Neural progenitor cell (in vitro differentiated cells): ENCODE results near the gene COMMD1. TPM values are rescaled to one million over a fixed set of nuclear protein-coding genes. Genes with fewer than 3 reads are reported as not detected.

Source experiments
- DNase-seq: peaks from one replicate; pipeline ENCODE4 v3.0.0-alpha.2; 2016; ENCODE audit warnings: low spot score
- H2AFZ ChIP-seq: fragments of 200-600 bp; sonication (generic); replicated peaks from 2 replicates; pipeline ENCODE4 v1.6.1; 2016; ENCODE audit warnings: antibody characterized with exemption
- H3F3A ChIP-seq: fragments of 200-600 bp; sonication (generic); 2 replicates; pipeline ENCODE4 v1.6.1; 2016; ENCODE audit warnings: antibody characterized with exemption, low read depth
- H3K27ac ChIP-seq: fragments of 200-600 bp; sonication (generic); 2 replicates; pipeline ENCODE4 v1.5.1; 2016; ENCODE audit warnings: mild to moderate bottlenecking
- H3K27me3 ChIP-seq: fragments of 200-600 bp; sonication (generic); 2 replicates; pipeline ENCODE4 v1.6.1; 2016; ENCODE audit warnings: mild to moderate bottlenecking, moderate library complexity
- H3K36me3 ChIP-seq: fragments of 200-600 bp; sonication (generic); 2 replicates; pipeline ENCODE4 v1.5.1; 2016
- H3K4me1 ChIP-seq: fragments of 200-600 bp; sonication (generic); 2 replicates; pipeline ENCODE4 v1.6.1; 2016; ENCODE audit warnings: mixed run types
- H3K4me2 ChIP-seq: fragments of 200-600 bp; sonication (generic); 2 replicates; pipeline ENCODE4 v1.6.1; 2016
- H3K4me3 ChIP-seq: fragments of 200-600 bp; sonication (generic); 2 replicates; pipeline ENCODE4 v1.5.1; 2016
- H3K79me2 ChIP-seq: fragments of 200-600 bp; sonication (generic); 2 replicates; pipeline ENCODE4 v1.6.1; 2016; ENCODE audit warnings: low read depth
- H3K9ac ChIP-seq: fragments of 200-600 bp; sonication (generic); 2 replicates; pipeline ENCODE4 v1.6.1; 2016
- H3K9me3 ChIP-seq: fragments of 200-600 bp; sonication (generic); 2 replicates; pipeline ENCODE4 v1.5.1; 2016; ENCODE audit warnings: low read depth
- H4K20me1 ChIP-seq: fragments of 200-600 bp; sonication (generic); 2 replicates; pipeline ENCODE4 v1.6.1; 2016; ENCODE audit warnings: low read depth
- H3K27ac Mint-ChIP-seq: 3 replicates; pipeline ENCODE4 v1.8.0; 2021; ENCODE audit warnings: mixed read lengths
- H3K27me3 Mint-ChIP-seq: 2 replicates; pipeline ENCODE4 v1.8.0; 2022; ENCODE audit warnings: low read depth, mild to moderate bottlenecking, inconsistent platforms, moderate library complexity, mixed read lengths; ENCODE audit not compliant: insufficient read depth
- H3K36me3 Mint-ChIP-seq: 3 replicates; pipeline ENCODE4 v1.8.0; 2021; ENCODE audit warnings: mixed read lengths
- H3K4me1 Mint-ChIP-seq: 3 replicates; pipeline ENCODE4 v1.8.0; 2021; ENCODE audit warnings: mixed read lengths
- H3K4me3 Mint-ChIP-seq: 3 replicates; pipeline ENCODE4 v1.8.0; 2021; ENCODE audit warnings: mild to moderate bottlenecking, moderate library complexity, mixed read lengths
- H3K9me3 Mint-ChIP-seq: 3 replicates; pipeline ENCODE4 v1.8.0; 2020; ENCODE audit warnings: mixed read lengths
- CTCF ChIP-seq: fragments of 200-600 bp; sonication (generic); IDR thresholded peaks from 2 replicates; pipeline ENCODE4 v1.5.1; 2017; ENCODE audit warnings: antibody characterized with exemption, mild to moderate bottlenecking
- EZH2 ChIP-seq: fragments of 200-600 bp; sonication (generic); IDR thresholded peaks from 2 replicates; pipeline ENCODE4 v1.6.1; 2017; ENCODE audit warnings: antibody characterized with exemption, mild to moderate bottlenecking, moderate library complexity
- EZH2phosphoT487 ChIP-seq: fragments of 200-600 bp; sonication (generic); IDR thresholded peaks from 2 replicates; pipeline ENCODE4 v1.6.1; 2017; ENCODE audit warnings: antibody characterized with exemption
- total RNA-seq: library from RNA; depleted of rRNA; stranded (reverse); fragments of >200 nt; gene quantifications from 2 replicates; pipeline ENCODE4 v1.2.3, GENCODE V29; 2015; ENCODE audit warnings: low replicate concordance

The COMMD1 gene
- total RNA-seq, 1 donor from 2014 or later, result 26.7 TPM

GRCh38 chr2:61882850-61883249 lies 22.6 kb upstream of the COMMD1 start:
- H3K4me2 ChIP-seq, result no peak overlapping the region
- Mint-ChIP-seq H3K27me3 (peaks cover 4% of the 10 kb centered on the region), H3K4me3 (no peak overlapping the region), H3K36me3 (peaks cover 33% of the 10 kb centered on the region), H3K9me3 (no peaks in the 10 kb centered on the region), H3K4me1 (peaks cover 14% of the 10 kb centered on the region), H3K27ac (no peak overlapping the region)
- no peak overlapping the region for H3K27ac ChIP-seq
- peaks cover 89% of the 10 kb centered on the region for H3K79me2 ChIP-seq
- H3K27me3 ChIP-seq, result no peaks in the 10 kb centered on the region
- no peaks in the 10 kb centered on the region for H3K9me3 ChIP-seq
- no peak for TF ChIP-seq CTCF
- H3K36me3 ChIP-seq, result peaks cover 49% of the 10 kb centered on the region
- DNase-seq, result no peak
- H3K4me1 ChIP-seq, result peaks cover 8% of the 10 kb centered on the region
- H4K20me1 ChIP-seq, result peaks cover 43% of the 10 kb centered on the region
- H3K4me3 ChIP-seq, result no peak overlapping the region
- H3K9ac ChIP-seq, result peak overlapping the region; percentile 17
- no peak overlapping the region for H2AFZ ChIP-seq
- H3F3A ChIP-seq, result peaks cover 8% of the 10 kb centered on the region

DNA sequence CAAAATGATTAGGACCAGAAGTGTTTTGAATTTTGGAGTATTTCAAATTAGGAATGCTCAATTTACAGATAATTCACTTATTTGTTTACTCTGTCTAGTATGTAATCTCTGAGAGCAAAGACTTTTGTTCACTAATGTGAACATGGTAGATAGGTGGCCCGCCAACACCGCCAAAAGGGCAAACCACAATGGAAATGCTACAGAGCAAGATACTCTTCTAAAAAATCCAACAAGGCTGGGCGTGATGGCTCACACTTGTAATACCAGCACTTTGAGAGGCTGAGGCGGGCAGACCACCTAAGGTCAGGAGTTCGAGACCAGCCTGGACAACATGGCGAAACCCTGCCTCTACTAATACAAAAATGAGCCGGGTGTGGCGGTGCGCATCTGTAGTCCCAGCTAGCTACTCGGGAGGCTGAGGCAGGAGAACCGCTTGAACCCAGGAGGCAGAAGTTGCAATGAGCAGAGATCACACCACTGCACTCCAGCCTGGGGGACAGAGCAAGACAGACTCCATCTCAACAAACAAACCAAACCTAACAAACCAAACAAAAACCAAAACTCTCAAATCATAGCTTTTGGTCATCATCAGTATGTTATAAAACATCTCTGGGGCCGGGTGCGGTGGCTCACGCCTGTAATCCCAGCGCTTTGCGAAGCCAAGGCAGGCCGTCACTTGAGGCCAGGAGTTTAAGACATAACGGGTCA lies 19.4 kb upstream of the COMMD1 start:
- Histone ChIP-seq H3K4me2 (peak overlapping the region; percentile 88), H3F3A (peaks cover 14% of the 10 kb centered on the region), H3K9ac (peak overlapping the region; percentile 99), H3K4me3 (peak overlapping the region; percentile 77), H3K79me2 (peaks cover 86% of the 10 kb centered on the region), H4K20me1 (peaks cover 40% of the 10 kb centered on the region), H3K36me3 (peaks cover 20% of the 10 kb centered on the region), H3K27ac (no peak overlapping the region), H3K27me3 (no peaks in the 10 kb centered on the region), H3K4me1 (peaks cover 8% of the 10 kb centered on the region), H2AFZ (no peak overlapping the region), H3K9me3 (no peaks in the 10 kb centered on the region)
- TF ChIP-seq EZH2phosphoT487 (no peak), EZH2 (no peak), CTCF (no peak)
- H3K27me3 Mint-ChIP-seq, result peaks cover 2% of the 10 kb centered on the region
- peak overlapping the region; percentile 99 for H3K4me3 Mint-ChIP-seq
- no peak for DNase-seq
- peaks cover 24% of the 10 kb centered on the region for H3K36me3 Mint-ChIP-seq
- H3K27ac Mint-ChIP-seq, result no peak overlapping the region
- peaks cover 22% of the 10 kb centered on the region for H3K4me1 Mint-ChIP-seq
- no peaks in the 10 kb centered on the region for H3K9me3 Mint-ChIP-seq

DNA sequence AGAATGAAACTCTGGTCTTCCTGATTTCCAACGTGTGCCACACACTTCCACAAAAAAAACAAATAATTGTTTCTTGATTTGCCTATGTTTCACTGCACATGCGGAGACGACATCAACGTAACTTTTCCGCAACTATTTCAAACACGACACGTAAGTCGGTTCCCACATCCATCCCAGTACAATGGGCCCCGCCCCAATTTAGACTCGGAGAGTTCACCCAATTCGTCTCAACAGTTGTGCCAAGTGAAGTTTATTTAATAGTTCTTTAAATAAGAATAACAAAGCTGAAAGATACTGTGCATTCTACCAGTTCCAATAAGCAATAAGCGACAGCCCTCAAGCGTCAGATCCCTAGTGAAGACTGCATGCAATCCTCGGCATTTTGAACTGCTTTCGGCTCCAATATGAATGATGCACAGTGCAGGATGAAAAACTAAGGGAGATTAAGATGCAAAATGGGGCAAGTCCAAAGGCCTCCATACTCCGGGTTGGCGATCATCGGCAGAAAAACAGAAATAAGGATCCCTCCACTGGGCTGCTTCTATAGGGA lies 17.7 kb upstream of the COMMD1 start:
- Mint-ChIP-seq H3K27ac (peak overlapping the region; percentile 100), H3K36me3 (peaks cover 20% of the 10 kb centered on the region), H3K4me1 (peaks cover 22% of the 10 kb centered on the region), H3K27me3 (peaks cover 2% of the 10 kb centered on the region), H3K9me3 (no peaks in the 10 kb centered on the region), H3K4me3 (peak overlapping the region; percentile 99)
- peaks cover 40% of the 10 kb centered on the region for H4K20me1 ChIP-seq
- TF ChIP-seq CTCF (no peak), EZH2 (no peak), EZH2phosphoT487 (no peak)
- peak overlapping the region; percentile 99 for H3K27ac ChIP-seq
- peaks cover 69% of the 10 kb centered on the region for H3K79me2 ChIP-seq
- DNase-seq, result peak; percentile 46
- peaks cover 13% of the 10 kb centered on the region for H3F3A ChIP-seq
- H3K4me3 ChIP-seq, result peak overlapping the region; percentile 77
- H3K36me3 ChIP-seq, result peaks cover 8% of the 10 kb centered on the region
- no peaks in the 10 kb centered on the region for H3K27me3 ChIP-seq
- peak overlapping the region; percentile 88 for H3K4me2 ChIP-seq
- peak overlapping the region; percentile 99 for H3K9ac ChIP-seq
- no peaks in the 10 kb centered on the region for H3K9me3 ChIP-seq
- peak overlapping the region; percentile 92 for H2AFZ ChIP-seq
- H3K4me1 ChIP-seq, result peaks cover 8% of the 10 kb centered on the region
